ENCODE results near the gene PCDH17.

GRCh38 chr13:57638186-57638890 is 6.8 kb downstream of the PCDH17 start:
- TF ChIP-seq BHLHE40 (IDR thresholded peaks at IDR 0.05; ENCODE audit: low read length) (no peak), TEAD1 (CRISPR knock-in tag; IDR thresholded peaks at IDR 0.05) (no peak), ZNF79 (CRISPR knock-in tag; IDR thresholded peaks at IDR 0.05; ENCODE audit: low read depth) (no peak), NFRKB (IDR thresholded peaks at IDR 0.05; ENCODE audit: low read depth) (no peak), IRF1 (CRISPR knock-in tag; IDR thresholded peaks at IDR 0.05; ENCODE audit: borderline replicate concordance) (no peak)
